GM12892 (cell line): ENCODE data around the gene ARMH4.

Experiments
- DNase-seq: peaks from one replicate; pipeline ENCODE4 v3.0.0; 2011; ENCODE audit not compliant: insufficient read length
- FAIRE-seq: peaks from 2 replicates; lab custom pipeline; 2011; peaks lifted over from hg19 to GRCh38; lab: Jason Lieb, UNC
- POLR2A ChIP-seq: IDR thresholded peaks from 2 replicates; pipeline ENCODE4 v1.6.1; 2011; ENCODE audit warnings: low read depth, low read length, control low read depth
- POLR2AphosphoS5 ChIP-seq: IDR thresholded peaks from 2 replicates; pipeline ENCODE4 v1.6.1; 2011; ENCODE audit warnings: low read depth, low read length, control low read depth
- TAF1 ChIP-seq: IDR thresholded peaks from 2 replicates; pipeline ENCODE4 v1.6.1; 2011; ENCODE audit warnings: low read depth, mild to moderate bottlenecking, control low read depth, low read length, borderline replicate concordance

The ARMH4 gene

DNA sequence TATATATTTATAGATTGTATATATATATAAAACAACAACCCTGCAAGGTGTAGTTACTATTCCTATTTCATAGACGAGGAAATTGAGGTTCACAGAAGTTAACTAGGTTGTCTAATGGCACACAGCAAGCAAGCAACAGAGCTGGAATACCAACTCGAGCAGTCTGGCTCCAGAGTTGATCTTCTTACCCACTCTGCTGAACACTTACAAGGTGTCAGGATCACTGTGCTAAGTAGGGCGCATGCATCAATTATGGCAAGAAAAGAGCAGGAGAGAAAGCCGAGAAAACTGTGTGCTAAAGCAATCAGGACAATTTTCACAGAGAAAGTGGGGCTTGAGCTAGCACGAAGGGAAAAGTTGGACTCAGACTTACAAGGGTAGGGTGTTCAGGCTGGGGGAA is 15.9 kb upstream of the ARMH4 start:
- TF ChIP-seq TAF1 (no peak), POLR2AphosphoS5 (no peak), POLR2A (no peak)
- DNase-seq (no peak), FAIRE-seq (no peak)

DNA sequence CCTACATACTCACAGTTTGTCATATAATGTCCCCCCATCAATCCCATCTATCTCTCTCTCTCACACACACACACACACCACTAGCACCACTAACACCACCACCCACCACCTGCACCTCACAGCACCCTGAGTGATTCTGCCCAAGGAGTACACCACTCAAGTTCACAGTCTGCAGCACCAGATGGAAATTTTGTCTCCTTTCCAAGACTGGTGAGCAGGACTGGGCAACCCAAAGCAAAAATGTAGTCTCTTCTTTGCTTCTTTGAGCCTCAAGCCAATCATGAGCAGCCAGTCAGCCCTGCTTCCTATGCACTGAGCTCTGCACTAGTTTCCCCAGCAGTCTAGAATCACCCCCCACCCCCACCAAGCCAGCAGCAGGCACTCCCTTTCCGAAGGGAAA is 15.0 kb upstream of the ARMH4 start:
- FAIRE-seq (no peak), DNase-seq (no peak)
- TF ChIP-seq POLR2A = no peak
- TF ChIP-seq POLR2AphosphoS5 = no peak
- TF ChIP-seq TAF1 = no peak

DNA sequence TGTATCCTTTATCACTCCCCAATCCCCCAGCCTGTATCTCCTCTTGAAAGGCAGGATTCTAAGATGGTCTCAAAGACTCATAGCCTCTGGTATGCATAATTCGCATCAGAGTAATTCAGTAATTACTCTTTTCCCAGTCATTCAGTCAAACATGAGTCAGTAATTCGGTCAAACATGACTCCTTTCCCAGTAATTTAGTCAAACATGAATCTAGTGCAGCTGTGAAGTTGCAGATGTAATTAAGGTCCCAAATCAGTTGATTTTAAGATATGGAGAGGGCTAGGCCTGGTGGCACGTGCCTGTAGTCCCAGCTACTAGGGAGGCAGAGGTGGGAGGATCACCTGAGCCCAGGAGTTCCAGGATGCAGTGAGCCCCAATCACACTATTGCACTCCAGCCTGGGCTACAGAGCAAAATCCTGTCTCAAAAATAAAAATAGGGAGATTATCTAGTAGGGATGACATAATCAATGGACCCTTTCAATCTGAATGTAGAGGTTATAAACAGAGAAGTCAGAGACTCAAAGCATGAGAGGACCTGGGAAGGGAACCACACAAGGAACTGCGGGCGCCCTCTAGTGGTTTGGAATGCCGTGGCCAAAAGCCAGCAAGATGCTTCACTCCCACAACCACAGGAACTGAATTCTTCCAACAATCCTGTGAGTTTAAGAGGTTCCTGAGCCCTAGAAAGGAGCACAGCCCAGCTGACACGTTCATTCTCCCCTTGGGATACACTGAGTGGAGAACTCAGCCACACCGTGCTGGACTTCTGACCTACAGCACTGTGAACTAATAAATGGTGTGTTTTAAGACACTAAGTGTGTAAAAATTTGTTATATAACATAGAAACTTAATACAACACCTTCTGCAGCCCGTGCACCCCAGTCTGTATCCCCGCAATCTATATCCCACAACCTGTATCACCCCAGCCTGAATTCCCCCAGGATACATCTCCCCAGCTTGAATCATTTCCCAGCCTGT is 14.3 kb upstream of the ARMH4 start:
- TF ChIP-seq POLR2AphosphoS5 (no peak), TAF1 (no peak), POLR2A (no peak)
- peak; percentile 17 for FAIRE-seq
- peak; percentile 23 for DNase-seq

DNA sequence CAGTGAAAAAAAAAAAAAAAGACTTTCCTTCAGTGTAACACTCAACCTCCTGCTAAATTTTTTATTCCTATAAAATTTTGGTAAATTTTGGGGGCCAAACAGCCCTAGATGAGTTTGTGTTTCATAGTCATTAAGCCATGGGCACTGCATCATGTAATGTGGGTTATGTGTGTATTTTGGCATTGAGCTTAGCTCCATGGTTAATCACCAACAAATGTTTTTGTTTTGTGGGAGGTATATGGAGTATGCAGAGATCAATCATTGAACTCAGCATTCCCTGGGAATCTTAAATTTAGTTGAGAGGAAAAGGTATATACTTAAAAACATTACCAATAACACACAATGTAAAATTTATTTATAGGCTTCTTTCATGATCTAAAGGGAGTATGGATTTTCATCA is 8.5 kb upstream of the ARMH4 start:
- FAIRE-seq = no peak
- no peak for TF ChIP-seq TAF1
- no peak for TF ChIP-seq POLR2A
- TF ChIP-seq POLR2AphosphoS5 = no peak
- DNase-seq = no peak

DNA sequence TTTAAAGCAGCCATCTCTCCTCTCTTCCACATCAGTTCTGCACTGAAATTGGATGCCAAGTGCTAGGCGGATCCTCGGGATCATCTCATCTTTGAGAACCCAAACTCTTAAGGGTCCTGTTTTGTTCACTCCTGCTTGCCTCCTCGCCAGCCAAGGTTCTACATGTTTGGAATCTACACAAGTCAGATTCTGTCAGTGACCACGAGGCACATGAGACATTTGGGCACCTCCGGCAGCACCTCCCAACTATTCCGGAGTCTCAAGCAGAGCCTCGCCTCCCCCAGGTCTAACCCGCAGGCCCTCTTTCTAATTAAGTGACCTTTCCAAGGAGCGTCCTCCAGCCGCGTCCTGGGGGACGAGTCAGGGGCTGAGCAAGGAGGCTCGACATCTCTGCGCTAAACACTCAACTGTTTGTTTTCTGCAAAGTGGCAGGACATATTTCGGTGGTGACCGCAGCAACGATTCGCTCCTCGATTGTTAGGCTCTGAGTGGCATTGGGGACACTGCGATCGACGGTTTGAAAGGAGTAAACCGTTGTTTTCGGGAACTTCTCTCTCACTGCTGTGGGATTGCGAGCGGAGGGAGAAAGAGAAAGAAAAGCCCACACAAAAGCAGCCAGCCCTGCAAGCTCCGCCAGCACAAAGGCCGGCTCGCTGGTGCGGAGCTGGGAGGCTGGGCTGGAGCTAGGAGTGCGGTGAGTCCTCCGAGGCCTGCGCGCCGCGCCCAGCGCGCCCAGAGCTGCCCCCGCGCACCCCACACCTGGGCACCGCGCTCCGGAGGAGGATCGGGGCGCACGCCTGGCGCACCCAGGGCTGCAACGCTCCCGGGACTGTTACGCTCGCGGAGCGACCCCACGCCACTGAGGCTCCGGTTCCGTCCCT is 640 bp downstream of the ARMH4 start:
- DNase-seq (peak; percentile 13), FAIRE-seq (no peak)
- TF ChIP-seq TAF1 (no peak), POLR2A (no peak), POLR2AphosphoS5 (no peak)

DNA sequence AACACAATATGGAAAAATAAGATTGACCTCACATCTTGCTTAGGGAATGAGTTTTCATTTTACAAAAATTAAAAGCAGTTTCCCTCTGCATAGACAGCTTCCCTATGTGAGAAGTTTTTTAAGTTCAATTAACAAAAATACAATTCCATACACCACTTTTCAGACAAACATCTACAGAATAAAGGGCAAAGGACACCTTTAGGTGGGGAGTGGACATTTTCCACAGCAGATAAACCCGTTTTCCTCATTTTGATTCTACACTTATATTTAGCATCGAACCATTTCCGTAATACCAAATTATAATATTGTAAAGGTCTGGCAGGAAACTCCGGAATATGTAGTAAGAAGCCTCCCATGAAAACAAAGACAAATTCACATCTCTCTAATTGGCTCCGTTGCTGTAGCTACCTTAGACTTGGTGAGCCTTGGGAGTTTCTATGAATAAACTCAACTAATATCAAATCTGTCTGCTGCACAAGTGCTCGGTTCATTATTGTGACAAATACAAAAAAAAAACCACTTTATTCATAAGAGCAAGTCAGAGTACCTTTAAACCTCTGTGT is 1.7 kb downstream of the ARMH4 start:
- FAIRE-seq (no peak), DNase-seq (no peak)
- no peak for TF ChIP-seq TAF1
- no peak for TF ChIP-seq POLR2A
- TF ChIP-seq POLR2AphosphoS5 = no peak

DNA sequence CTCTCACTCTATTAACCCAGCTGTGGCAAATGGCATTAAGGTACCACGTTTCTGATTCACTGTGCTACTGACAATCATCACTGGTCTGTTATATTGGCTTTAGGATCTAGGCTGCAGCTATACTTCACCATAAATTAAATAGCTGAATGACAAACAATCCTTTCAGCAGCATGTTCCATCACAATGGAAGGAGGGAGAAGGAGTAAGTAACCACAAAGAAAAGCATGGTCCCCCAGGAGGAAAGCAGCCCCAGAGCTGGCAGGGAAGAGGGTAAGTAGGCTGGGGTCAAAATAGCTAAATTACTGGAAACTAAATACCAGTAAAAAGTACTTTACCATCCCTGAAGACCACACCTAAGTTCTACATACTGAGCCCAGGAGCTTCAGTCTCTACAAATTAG is 2.8 kb downstream of the ARMH4 start:
- FAIRE-seq (no peak), DNase-seq (no peak)
- TF ChIP-seq POLR2A = no peak
- TF ChIP-seq TAF1 = no peak
- no peak for TF ChIP-seq POLR2AphosphoS5

DNA sequence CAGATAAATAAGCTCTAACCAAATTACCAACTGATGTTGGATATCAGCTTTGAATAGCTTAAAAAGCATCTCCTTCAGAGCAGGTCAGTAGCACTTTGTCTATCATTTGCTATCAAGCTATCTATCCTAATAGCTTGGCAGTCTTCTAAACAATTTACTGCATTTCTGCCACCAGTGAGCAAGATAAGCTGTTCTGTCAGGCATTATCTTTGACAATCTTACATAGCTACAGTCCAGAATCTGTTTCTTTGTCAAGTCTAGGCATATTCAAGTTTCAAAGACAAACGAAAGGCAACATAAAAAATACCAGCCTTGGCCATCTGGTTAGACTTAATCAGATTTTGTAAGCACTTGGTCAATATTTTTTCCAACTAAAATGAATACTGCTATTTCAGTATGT is 5.6 kb downstream of the ARMH4 start:
- DNase-seq (no peak), FAIRE-seq (no peak)
- TF ChIP-seq TAF1 = no peak
- TF ChIP-seq POLR2AphosphoS5 = no peak
- TF ChIP-seq POLR2A = no peak

DNA sequence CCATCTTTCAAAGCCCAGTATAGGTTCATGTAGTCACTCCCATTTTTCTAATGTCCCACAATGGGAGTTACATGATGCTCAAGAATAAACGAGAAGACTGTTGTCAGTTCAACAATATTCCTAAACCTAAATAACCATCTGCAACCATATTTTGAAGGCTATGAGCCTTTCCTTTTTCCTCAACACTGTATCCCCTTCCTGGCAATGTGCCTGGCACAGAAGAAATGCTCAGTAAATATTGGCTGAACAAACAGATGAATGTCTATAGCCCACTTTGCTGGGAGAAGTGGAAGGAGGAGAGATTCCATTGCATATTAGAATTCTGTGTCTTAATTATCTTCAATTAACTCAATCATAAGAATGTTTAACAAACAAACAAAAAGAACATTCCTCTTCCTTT is 6.1 kb downstream of the ARMH4 start:
- TF ChIP-seq POLR2AphosphoS5 = no peak
- TF ChIP-seq POLR2A = no peak
- no peak for TF ChIP-seq TAF1
- DNase-seq (no peak), FAIRE-seq (no peak)

DNA sequence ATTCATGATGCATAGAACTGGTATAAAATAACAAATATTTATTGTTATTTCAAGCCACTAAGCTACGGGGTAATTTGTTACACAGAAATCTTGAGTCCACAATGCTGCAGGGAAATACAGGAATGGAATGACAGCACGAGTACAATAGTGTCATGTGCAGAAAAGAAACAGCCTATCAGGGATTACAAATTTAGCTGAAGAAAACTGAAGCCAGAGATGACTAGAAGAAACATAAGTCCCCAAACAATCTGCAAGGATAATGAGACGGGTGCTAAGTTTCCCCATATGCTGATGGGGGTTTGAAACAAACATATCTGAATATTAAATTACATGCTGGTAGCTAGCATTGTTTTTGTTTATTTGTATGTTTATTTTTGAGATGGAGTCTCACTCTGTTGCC is 8.9 kb downstream of the ARMH4 start:
- FAIRE-seq = no peak

DNA sequence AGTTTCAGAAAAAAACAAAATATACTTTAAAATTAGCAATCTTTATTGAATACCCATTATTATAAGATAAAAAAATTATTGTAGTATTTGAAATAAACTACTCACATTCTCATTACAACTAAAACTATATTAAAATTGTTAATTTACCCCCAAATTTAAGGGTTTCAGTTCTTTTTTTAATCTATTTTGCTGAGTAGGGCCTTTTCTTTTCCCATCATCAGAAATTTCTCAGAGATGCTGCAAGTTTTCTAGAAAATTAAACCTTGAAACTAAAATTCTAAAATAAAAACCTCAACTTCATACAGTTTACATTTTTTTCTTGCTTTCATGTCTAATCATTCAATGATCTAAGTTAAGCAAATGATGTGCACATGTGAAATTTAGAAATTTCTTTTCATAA is 10.1 kb downstream of the ARMH4 start:
- no peak for FAIRE-seq
- no peak for DNase-seq

More for the DNA sequence above, 8.9 kb downstream of the ARMH4 start:
- DNase-seq = no peak
- TF ChIP-seq POLR2A (no peak), POLR2AphosphoS5 (no peak), TAF1 (no peak)

More for the DNA sequence above, 10.1 kb downstream of the ARMH4 start:
- TF ChIP-seq POLR2AphosphoS5 (no peak), POLR2A (no peak), TAF1 (no peak)
